GM23338 (cell line): ENCODE results near the gene TSHZ2. TPM values are rescaled to one million over a fixed set of nuclear protein-coding genes. Genes with fewer than 3 reads are reported as not detected.

ENCODE experiments used
- ATAC-seq: fragments of 200-7000 bp; cut with Tn5 transposase; 3 replicates; pipeline ENCODE4 v1.9.1; 2020
- DNase-seq: peaks from one replicate; pipeline ENCODE4 v3.0.0-alpha.2; 2015; ENCODE audit warnings: low spot score
- H2AFZ ChIP-seq: fragments of 200-600 bp; sonication (generic); 2 replicates; pipeline ENCODE4 v1.8.0; 2016; ENCODE audit warnings: antibody characterized with exemption, mild to moderate bottlenecking, moderate library complexity
- H3F3A ChIP-seq: fragments of 200-600 bp; sonication (generic); replicated peaks from 2 replicates; pipeline ENCODE4 v1.8.0; 2017; ENCODE audit warnings: antibody characterized with exemption, mixed run types, low read depth
- H3K27ac ChIP-seq: fragments of 200-600 bp; sonication (generic); 2 replicates; pipeline ENCODE4 v1.6.1; 2016; ENCODE audit warnings: low read depth
- H3K27me3 ChIP-seq: fragments of 200-600 bp; sonication (generic); 2 replicates; pipeline ENCODE4 v1.8.0; 2016; ENCODE audit warnings: mild to moderate bottlenecking, mixed run types, moderate library complexity; ENCODE audit not compliant: insufficient read depth
- H3K36me3 ChIP-seq: fragments of 200-600 bp; sonication (generic); 2 replicates; pipeline ENCODE4 v1.8.0; 2016; ENCODE audit warnings: mild to moderate bottlenecking; ENCODE audit not compliant: insufficient read depth
- H3K4me1 ChIP-seq: fragments of 200-600 bp; sonication (generic); 2 replicates; pipeline ENCODE4 v1.8.0; 2016; ENCODE audit warnings: mild to moderate bottlenecking, moderate library complexity; ENCODE audit not compliant: insufficient read depth
- H3K4me2 ChIP-seq: fragments of 200-600 bp; sonication (generic); 2 replicates; pipeline ENCODE4 v1.7.1; 2017; ENCODE audit warnings: mixed run types
- H3K4me3 ChIP-seq: fragments of 200-600 bp; sonication (generic); 2 replicates; pipeline ENCODE4 v1.6.1; 2016; ENCODE audit warnings: mixed run types
- H3K79me2 ChIP-seq: fragments of 200-600 bp; sonication (generic); replicated peaks from 2 replicates; pipeline ENCODE4 v1.8.0; 2017; ENCODE audit warnings: mild to moderate bottlenecking; ENCODE audit not compliant: insufficient read depth
- H3K9me2 ChIP-seq: fragments of 200-600 bp; sonication (generic); 2 replicates; pipeline ENCODE4 v1.8.0; 2017; ENCODE audit not compliant: insufficient read depth
- H4K20me1 ChIP-seq: fragments of 200-600 bp; sonication (generic); replicated peaks from 2 replicates; pipeline ENCODE4 v1.8.0; 2017; ENCODE audit warnings: mild to moderate bottlenecking; ENCODE audit not compliant: insufficient read depth
- H3K27ac Mint-ChIP-seq: 2 replicates; pipeline ENCODE4 v1.8.0; 2020; ENCODE audit warnings: inconsistent platforms, mild to moderate bottlenecking, moderate library complexity, mixed read lengths
- H3K27me3 Mint-ChIP-seq: 3 replicates; pipeline ENCODE4 v1.8.0; 2022; ENCODE audit warnings: low read depth, mild to moderate bottlenecking, moderate library complexity, mixed read lengths, inconsistent platforms; ENCODE audit not compliant: insufficient read depth, poor library complexity
- H3K36me3 Mint-ChIP-seq: 3 replicates; pipeline ENCODE4 v1.8.0; 2021; ENCODE audit warnings: low read depth, mild to moderate bottlenecking, inconsistent platforms, moderate library complexity, mixed read lengths
- H3K4me1 Mint-ChIP-seq: 3 replicates; pipeline ENCODE4 v1.8.0; 2020; ENCODE audit warnings: mild to moderate bottlenecking, inconsistent platforms, mixed read lengths
- H3K4me3 Mint-ChIP-seq: 3 replicates; pipeline ENCODE4 v1.8.0; 2021; ENCODE audit warnings: moderate library complexity, mild to moderate bottlenecking, inconsistent platforms, mixed read lengths
- H3K9me3 Mint-ChIP-seq: 3 replicates; pipeline ENCODE4 v1.8.0; 2020; ENCODE audit warnings: moderate library complexity, mild to moderate bottlenecking, inconsistent platforms, mixed read lengths
- CTCF ChIP-seq, 2 experiments: fragments of 200-600 bp in 1 of 2; sonication (generic) in 1 of 2; conservative IDR thresholded peaks; 2 replicates each; pipeline versions ENCODE4 v1.5.1 to v1.6.1; 2016 to 2017; ENCODE audit warnings: antibody characterized with exemption in 2 of 2, low read depth in 2 of 2, mild to moderate bottlenecking in 2 of 2, moderate library complexity in 1 of 2
- ZNF331 ChIP-seq: fragments of 250-450 bp; sonication (Bioruptor Pico); IDR thresholded peaks from 2 replicates; pipeline ENCODE4 v1.5.0; 2020; ENCODE audit warnings: low read depth, mild to moderate bottlenecking, moderate library complexity
- ZNF462 ChIP-seq: fragments of 250-450 bp; sonication (Bioruptor Pico); IDR thresholded peaks from 2 replicates; pipeline ENCODE4 v1.5.0; 2020; ENCODE audit warnings: mild to moderate bottlenecking, moderate library complexity
- polyA plus RNA-seq: library from polyadenylated mRNA; unstranded; fragments of >200 nt; fragmentation: Nextera tagmentation; extraction: Ambion mirVana; gene quantifications from 2 replicates; pipeline ENCODE4 v1.2.1, GENCODE V29; 2016
- total RNA-seq: library from RNA; depleted of rRNA; stranded (reverse); fragments of >200 nt; shearing (Covaris generic); gene quantifications from 2 replicates; pipeline ENCODE4 v1.2.3, GENCODE V29; 2014

Gene TSHZ2
- total and polyA plus RNA-seq, 2 experiments from 2014 or later, result 0.49 to 1.3 TPM

- Histone ChIP-seq H3K4me1 (0 out of 2 replicates have a peak, but pooled peaks cover 5% of the 10 kb centered on the region), H3K4me3 (no peak overlapping the region), H3F3A (no peaks in the 10 kb centered on the region), H3K9me2 (no peaks in the 10 kb centered on the region), H4K20me1 (no peaks in the 10 kb centered on the region), H3K79me2 (no peaks in the 10 kb centered on the region), H2AFZ (peak overlapping the region; percentile 43; the same call in 1 of the 2 replicates), H3K4me2 (no peak overlapping the region), H3K36me3 (no peaks in the 10 kb centered on the region), H3K27me3 (no peaks in the 10 kb centered on the region), H3K27ac (no peak overlapping the region)
- no peak overlapping the region for H3K4me3 Mint-ChIP-seq
- no peaks in the 10 kb centered on the region for H3K36me3 Mint-ChIP-seq
- ATAC-seq, result no peak
- no peak overlapping the region for H3K27ac Mint-ChIP-seq
- DNase-seq, result no peak
- peaks cover 5% of the 10 kb centered on the region for H3K27me3 Mint-ChIP-seq
- H3K9me3 Mint-ChIP-seq, result no peaks in the 10 kb centered on the region
- H3K4me1 Mint-ChIP-seq, result peaks cover 9% of the 10 kb centered on the region
- TF ChIP-seq ZNF331 (CRISPR knock-in tag), result no peak
These were observed 203.1 kb downstream of the TSHZ2 start for GRCh38 chr20:53175135-53175780.

GRCh38 chr20:53176134-53176533 is 204.0 kb downstream of the TSHZ2 start:
- Mint-ChIP-seq H3K27ac (no peak overlapping the region), H3K9me3 (no peaks in the 10 kb centered on the region), H3K4me3 (no peak overlapping the region), H3K27me3 (peaks cover 2% of the 10 kb centered on the region), H3K4me1 (peaks cover 9% of the 10 kb centered on the region), H3K36me3 (no peaks in the 10 kb centered on the region)
- no peaks in the 10 kb centered on the region for H3K36me3 ChIP-seq
- no peaks in the 10 kb centered on the region for H3K79me2 ChIP-seq
- H3K9me2 ChIP-seq, result no peaks in the 10 kb centered on the region
- H3K4me3 ChIP-seq, result no peak overlapping the region
- no peak overlapping the region for H2AFZ ChIP-seq
- H3K4me2 ChIP-seq, result no peak overlapping the region
- no peaks in the 10 kb centered on the region for H3F3A ChIP-seq
- ATAC-seq, result peak; percentile 91
- peak; percentile 40 for DNase-seq
- H3K27me3 ChIP-seq, result no peaks in the 10 kb centered on the region
- no peak for TF ChIP-seq ZNF462 (CRISPR knock-in tag)
- peak in 1 of 2 experiments; percentile 26; a peak in 2 of 4 replicates for TF ChIP-seq CTCF (conservative IDR thresholded peaks at IDR 0.05; ENCODE audit: low read depth in 2 of 2)
- 0 out of 2 replicates have a peak, but pooled peaks cover 5% of the 10 kb centered on the region for H3K4me1 ChIP-seq
- H3K27ac ChIP-seq, result no peak overlapping the region
- no peaks in the 10 kb centered on the region for H4K20me1 ChIP-seq
